Endodermal cell (in vitro differentiated cells): ENCODE data around the gene KAZN. TPM values are rescaled to one million over a fixed set of nuclear protein-coding genes. Genes with fewer than 3 reads are reported as not detected.
"Not testable (repeated sequence)": the region's sequence is repeated elsewhere in the genome, so short reads cannot be mapped to it uniquely, and the experiment has no call there.

Experiments used
- DNase-seq: peaks from one replicate; pipeline ENCODE4 v3.0.0-alpha.2; 2017
- H3K27ac ChIP-seq: 2 replicates; pipeline ENCODE4 v1.5.1; 2013; ENCODE audit warnings: mild to moderate bottlenecking, low read depth, low read length, moderate library complexity
- H3K27me3 ChIP-seq: 2 replicates; pipeline ENCODE4 v1.6.1; 2013; ENCODE audit warnings: mild to moderate bottlenecking, low read length, moderate library complexity; ENCODE audit not compliant: insufficient read depth, control insufficient read depth, poor library complexity, severe bottlenecking
- H3K36me3 ChIP-seq: 2 replicates; pipeline ENCODE4 v1.7.0; 2013; ENCODE audit warnings: mild to moderate bottlenecking, low read length, moderate library complexity; ENCODE audit not compliant: control insufficient read depth, insufficient read depth
- H3K4me1 ChIP-seq: one replicate; pipeline ENCODE4 v1.7.0; 2013; ENCODE audit warnings: low read length; ENCODE audit not compliant: control insufficient read depth, insufficient read depth
- H3K4me3 ChIP-seq: 2 replicates; pipeline ENCODE4 v1.5.1; 2013; ENCODE audit warnings: mild to moderate bottlenecking, low read length, moderate library complexity
- H3K9ac ChIP-seq: 2 replicates; pipeline ENCODE4 v1.6.1; 2013; ENCODE audit warnings: mild to moderate bottlenecking, low read length, moderate library complexity; ENCODE audit not compliant: poor library complexity, severe bottlenecking; ENCODE audit errors: extremely low read depth
- H3K9me3 ChIP-seq: 2 replicates; pipeline ENCODE4 v1.6.1; 2013; ENCODE audit warnings: mild to moderate bottlenecking, low read length, moderate library complexity; ENCODE audit not compliant: control insufficient read depth
- H3K27ac Mint-ChIP-seq: 2 replicates; pipeline ENCODE4 v1.8.0; 2020; ENCODE audit warnings: mixed read lengths
- H3K27me3 Mint-ChIP-seq: 2 replicates; pipeline ENCODE4 v1.8.0; 2021; ENCODE audit warnings: mild to moderate bottlenecking, mixed read lengths; ENCODE audit not compliant: insufficient read depth
- H3K36me3 Mint-ChIP-seq: 2 replicates; pipeline ENCODE4 v1.8.0; 2020; ENCODE audit warnings: low read depth, mixed read lengths
- H3K4me1 Mint-ChIP-seq: 2 replicates; pipeline ENCODE4 v1.8.0; 2020; ENCODE audit warnings: mixed read lengths
- H3K4me3 Mint-ChIP-seq: 2 replicates; pipeline ENCODE4 v1.8.0; 2020; ENCODE audit warnings: mild to moderate bottlenecking, moderate library complexity, mixed read lengths
- H3K9me3 Mint-ChIP-seq: 2 replicates; pipeline ENCODE4 v1.8.0; 2020; ENCODE audit warnings: mild to moderate bottlenecking, mixed read lengths
- CTCF ChIP-seq: fragments of 200-600 bp; sonication (generic); conservative IDR thresholded peaks from 2 replicates; pipeline ENCODE4 v1.5.0; 2021; ENCODE audit warnings: antibody characterized with exemption, mild to moderate bottlenecking
- WGBS, 2 experiments: methylation state at CpG; one replicate each; pipeline versions ENCODE4 v1.1.5 to v1.1.7; 2013; ENCODE audit warnings: missing lambda C conversion rate in 2 of 2, mixed read lengths in 1 of 2; ENCODE audit not compliant: insufficient coverage in 1 of 2, insufficient read length in 1 of 2; 5-methylcytosine and 5-hydroxymethylcytosine counted together
- total RNA-seq, 2 donors: library from RNA; stranded (reverse); fragmentation: NEBNext Ultra II Directional in 1 of 2; extraction: Animal tissue kit (Norgen Biotek cat#: 25700) in 1 of 2; gene quantifications; 2 replicates in 1 of 2; 3 replicates in 1 of 2; pipeline ENCODE4 v1.2.1, GENCODE V29; 2021

Gene KAZN
- total RNA-seq, 2 donors from 2014 or later: 12.4 to 13.9 TPM

GRCh38 chr1:14577261-14577660, 21.2 kb upstream of the KAZN start:
- no peak overlapping the region for H3K4me3 ChIP-seq
- H3K27me3 ChIP-seq: no peaks in the 10 kb centered on the region
- H3K4me1 ChIP-seq: no peaks in the 10 kb centered on the region
- no peaks in the 10 kb centered on the region for H3K36me3 ChIP-seq
- no peak overlapping the region for H3K9ac ChIP-seq
- Mint-ChIP-seq H3K9me3 (no peaks in the 10 kb centered on the region), H3K27ac (no peak overlapping the region), H3K4me3 (no peak overlapping the region), H3K27me3 (peaks cover 25% of the 10 kb centered on the region), H3K36me3 (no peaks in the 10 kb centered on the region), H3K4me1 (peaks cover 2% of the 10 kb centered on the region)
- DNase-seq: no peak
- 96 to 97% methylated on average over 3 of the region's 3 CpGs for WGBS, 2 experiments
- H3K27ac ChIP-seq: no peak overlapping the region
- no peaks in the 10 kb centered on the region for H3K9me3 ChIP-seq
- no peak for TF ChIP-seq CTCF

- no peaks in the 10 kb centered on the region for H3K36me3 ChIP-seq
- Mint-ChIP-seq H3K4me3 (no peak overlapping the region), H3K9me3 (no peaks in the 10 kb centered on the region), H3K27me3 (peaks cover 32% of the 10 kb centered on the region), H3K36me3 (no peaks in the 10 kb centered on the region), H3K4me1 (peaks cover 2% of the 10 kb centered on the region), H3K27ac (no peak overlapping the region)
- H3K27ac ChIP-seq: no peak overlapping the region
- TF ChIP-seq CTCF: no peak
- no peaks in the 10 kb centered on the region for H3K27me3 ChIP-seq
- H3K4me3 ChIP-seq: no peak overlapping the region
- H3K9me3 ChIP-seq: no peaks in the 10 kb centered on the region
- DNase-seq: no peak
- 87% methylated on average over 3 of the region's 3 CpGs; no CpG with 5 or more reads in 1 of the 2 experiments for WGBS, 2 experiments
- no peaks in the 10 kb centered on the region for H3K4me1 ChIP-seq
- H3K9ac ChIP-seq: no peak overlapping the region
Observed at GRCh38 chr1:14578156-14578555, 20.3 kb upstream of the KAZN start.

GRCh38 chr1:14580295-14580694, 18.2 kb upstream of the KAZN start:
- peaks cover 35% of the 10 kb centered on the region for H3K27me3 Mint-ChIP-seq
- not testable (repeated sequence) for H3K4me1 ChIP-seq, H3K9ac ChIP-seq, H3K9me3 ChIP-seq, H3K4me3 ChIP-seq, H3K36me3 ChIP-seq, H3K27me3 ChIP-seq, H3K36me3 Mint-ChIP-seq, DNase-seq, H3K4me1 Mint-ChIP-seq, H3K27ac Mint-ChIP-seq, H3K27ac ChIP-seq, H3K4me3 Mint-ChIP-seq, H3K9me3 Mint-ChIP-seq
- WGBS, 2 experiments: 96 to 99% methylated on average over 8 to 9 of the region's 12 CpGs

- no peaks in the 10 kb centered on the region for H3K9me3 ChIP-seq
- Mint-ChIP-seq H3K4me3 (no peak overlapping the region), H3K4me1 (peaks cover 2% of the 10 kb centered on the region), H3K36me3 (no peaks in the 10 kb centered on the region), H3K27ac (no peak overlapping the region), H3K27me3 (peaks cover 38% of the 10 kb centered on the region), H3K9me3 (no peaks in the 10 kb centered on the region)
- H3K27me3 ChIP-seq: no peaks in the 10 kb centered on the region
- no peak for TF ChIP-seq CTCF
- H3K4me3 ChIP-seq: no peak overlapping the region
- no peaks in the 10 kb centered on the region for H3K4me1 ChIP-seq
- H3K27ac ChIP-seq: no peak overlapping the region
- no peak overlapping the region for H3K9ac ChIP-seq
- DNase-seq: no peak
- H3K36me3 ChIP-seq: no peaks in the 10 kb centered on the region
- 60 to 94% methylated on average over 3 to 4 of the region's 4 CpGs for WGBS, 2 experiments
Observed at GRCh38 chr1:14580986-14581385, 17.5 kb upstream of the KAZN start.
